Aorta (tissue), 5 donors: Measurements from ENCODE around the gene RGMB. TPM values are rescaled to one million over a fixed set of nuclear protein-coding genes. Genes with fewer than 3 reads are reported as not detected.

Experiments used
- ATAC-seq: fragments of 200-7000 bp; cut with Tn5 transposase; one replicate; pipeline ENCODE4 v1.9.1; 2022; ENCODE audit warnings: moderate library complexity; ENCODE audit not compliant: low FRiP score
- DNase-seq, 2 donors: peaks; one replicate each; pipeline ENCODE4 v3.0.0-alpha.2; 2020
- H3K27ac ChIP-seq, 2 donors: one replicate each; pipeline ENCODE4 v1.5.1; 2013; ENCODE audit warnings: low read length in 2 of 2, mild to moderate bottlenecking in 2 of 2, moderate library complexity in 2 of 2, control low read depth in 1 of 2, inconsistent platforms in 1 of 2, low read depth in 1 of 2
- H3K27me3 ChIP-seq, 2 donors: one replicate each; pipeline ENCODE4 v1.6.1; 2013; ENCODE audit warnings: control low read depth in 1 of 2, low read length in 1 of 2, mild to moderate bottlenecking in 1 of 2, moderate library complexity in 1 of 2; ENCODE audit not compliant: insufficient read depth in 2 of 2, control insufficient read depth in 1 of 2
- H3K36me3 ChIP-seq, 2 donors: one replicate each; pipeline ENCODE4 v1.6.1; 2013; ENCODE audit warnings: control low read depth in 1 of 2, low read length in 1 of 2, mild to moderate bottlenecking in 1 of 2; ENCODE audit not compliant: insufficient read depth in 2 of 2, control insufficient read depth in 1 of 2
- H3K4me1 ChIP-seq, 2 donors: one replicate each; pipeline ENCODE4 v1.6.1; 2013; ENCODE audit warnings: low read length in 2 of 2, control low read depth in 1 of 2, mild to moderate bottlenecking in 1 of 2, moderate library complexity in 1 of 2; ENCODE audit not compliant: insufficient read depth in 2 of 2, control insufficient read depth in 1 of 2
- H3K4me3 ChIP-seq, 2 donors: one replicate each; pipeline ENCODE4 v1.5.1; 2013; ENCODE audit warnings: low read length in 2 of 2, control low read depth in 1 of 2, mild to moderate bottlenecking in 1 of 2
- H3K9me3 ChIP-seq: one replicate; pipeline ENCODE4 v1.6.1; 2013; ENCODE audit warnings: mild to moderate bottlenecking, low read length; ENCODE audit not compliant: control insufficient read depth
- WGBS, 2 donors: extraction: QIAGEN DNeasy Blood & Tissue Kit; methylation state at CpG; one replicate each; pipeline ENCODE4 v1.1.7; 2013; 5-methylcytosine and 5-hydroxymethylcytosine counted together
- intact Hi-C, 2 donors: fragments of 100-400 bp; cut with DNase I; formaldehyde crosslinking; loops; one replicate each; pipeline versions ENCODE4 v1.14.2 to v1.15.0; 2022
- polyA plus RNA-seq, 2 donors: library from polyadenylated mRNA; stranded (reverse); fragments of 200-250 nt; gene quantifications; one replicate each; pipeline ENCODE4 v1.2.3, GENCODE V29; 2013
- total RNA-seq, 2 donors: library from RNA; stranded (reverse); fragmentation: NEBNext Ultra II Directional; extraction: Animal tissue kit (Norgen Biotek cat#: 25700); gene quantifications; one replicate each; pipeline ENCODE4 v1.2.1, GENCODE V29; 2021
- donor health status: healthy with polysubstance abuse.
- donor health status: Bipolar disorder and iron deficiency.
- donor health status: DM: no; HTN: no; CAD: no.
- donor health status: DM: no; HTN: no; CAD: no.
- donor health status: DM: yes; HTN: yes; CAD: no.

RGMB gene
- total and polyA plus RNA-seq, 4 donors = 1.5 to 13.9 (median 8.2) TPM

DNA sequence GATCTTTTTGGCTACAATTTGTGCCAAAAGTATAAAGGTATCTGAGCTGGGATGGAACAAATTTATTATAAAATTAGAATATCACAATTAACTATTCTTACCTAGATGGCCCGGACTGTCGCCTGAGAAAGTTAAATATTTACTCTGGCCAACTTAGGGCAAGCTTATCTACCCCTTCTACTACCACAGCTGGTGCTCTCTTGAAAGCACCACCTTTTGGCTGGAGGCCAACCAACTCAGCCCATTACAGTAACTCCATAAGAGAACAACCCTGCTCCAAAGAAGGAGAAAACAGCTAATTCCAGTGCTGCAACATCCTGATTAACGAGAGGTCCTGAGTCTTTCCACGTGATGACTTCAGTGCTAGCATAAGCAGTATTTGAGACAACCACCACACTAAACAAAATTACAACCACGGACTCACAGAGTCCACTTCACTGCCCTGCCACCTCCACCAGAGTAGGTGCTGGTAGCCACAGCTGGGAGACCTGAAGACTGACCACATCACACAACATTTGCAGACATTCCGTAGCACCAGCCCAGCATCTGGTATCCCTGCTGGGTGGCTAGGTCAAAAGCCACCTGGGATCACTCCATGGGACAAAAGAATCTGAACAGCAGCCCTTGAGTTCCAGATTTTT, 43.2 kb downstream of the RGMB start:
- ATAC-seq = no peak
- WGBS, 2 donors = 43 to 47% methylated on average over 6 of the region's 6 CpGs

GRCh38 chr5:98825582-98826375, 52.3 kb downstream of the RGMB start:
- ATAC-seq (no peak), DNase-seq (no peak)
- Histone ChIP-seq H3K27ac (no peak overlapping the region), H3K4me3 (no peak overlapping the region), H3K9me3 (no peaks in the 10 kb centered on the region), H3K4me1 (no peaks in the 10 kb centered on the region), H3K27me3 (no peaks in the 10 kb centered on the region), H3K36me3 (no peaks in the 10 kb centered on the region)
- intact Hi-C loops = no loop called here
- WGBS, 2 donors = 83 to 91% methylated on average over 4 of the region's 4 CpGs

More for the DNA sequence above, 43.2 kb downstream of the RGMB start:
- Histone ChIP-seq H3K4me3 (no peak overlapping the region), H3K4me1 (no peaks in the 10 kb centered on the region), H3K27me3 (no peaks in the 10 kb centered on the region), H3K27ac (no peak overlapping the region), H3K9me3 (no peaks in the 10 kb centered on the region), H3K36me3 (no peaks in the 10 kb centered on the region)
- intact Hi-C loops = no loop called here
- no peak for DNase-seq

DNA sequence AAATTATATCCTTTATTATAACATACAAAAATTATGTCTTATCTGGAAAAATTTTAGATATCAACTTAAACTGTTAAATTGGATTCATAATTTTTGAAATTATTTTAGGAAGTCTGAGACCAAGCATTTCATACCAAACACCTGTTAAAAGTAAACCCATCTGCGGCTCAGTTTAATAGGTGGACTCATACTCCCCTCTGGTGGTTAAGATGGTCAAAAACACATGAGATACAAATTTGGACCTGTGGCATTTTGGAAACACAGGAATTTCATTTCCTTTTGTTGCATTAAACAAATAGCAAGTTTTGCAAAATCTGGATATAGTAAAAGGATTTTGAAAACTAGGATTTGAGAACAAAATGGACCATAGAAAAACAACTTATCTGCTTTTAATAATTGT, 53.7 kb downstream of the RGMB start:
- H3K9me3 ChIP-seq = no peaks in the 10 kb centered on the region
- intact Hi-C loops = no loop called here
- no peak for ATAC-seq
- H3K4me1 ChIP-seq = no peaks in the 10 kb centered on the region
- no peak overlapping the region for H3K4me3 ChIP-seq
- no peak overlapping the region for H3K27ac ChIP-seq
- no peaks in the 10 kb centered on the region for H3K27me3 ChIP-seq
- no peak for DNase-seq
- H3K36me3 ChIP-seq = no peaks in the 10 kb centered on the region
- WGBS, 2 donors = 23 to 25% methylated on average over 1 of the region's 1 CpG

DNA sequence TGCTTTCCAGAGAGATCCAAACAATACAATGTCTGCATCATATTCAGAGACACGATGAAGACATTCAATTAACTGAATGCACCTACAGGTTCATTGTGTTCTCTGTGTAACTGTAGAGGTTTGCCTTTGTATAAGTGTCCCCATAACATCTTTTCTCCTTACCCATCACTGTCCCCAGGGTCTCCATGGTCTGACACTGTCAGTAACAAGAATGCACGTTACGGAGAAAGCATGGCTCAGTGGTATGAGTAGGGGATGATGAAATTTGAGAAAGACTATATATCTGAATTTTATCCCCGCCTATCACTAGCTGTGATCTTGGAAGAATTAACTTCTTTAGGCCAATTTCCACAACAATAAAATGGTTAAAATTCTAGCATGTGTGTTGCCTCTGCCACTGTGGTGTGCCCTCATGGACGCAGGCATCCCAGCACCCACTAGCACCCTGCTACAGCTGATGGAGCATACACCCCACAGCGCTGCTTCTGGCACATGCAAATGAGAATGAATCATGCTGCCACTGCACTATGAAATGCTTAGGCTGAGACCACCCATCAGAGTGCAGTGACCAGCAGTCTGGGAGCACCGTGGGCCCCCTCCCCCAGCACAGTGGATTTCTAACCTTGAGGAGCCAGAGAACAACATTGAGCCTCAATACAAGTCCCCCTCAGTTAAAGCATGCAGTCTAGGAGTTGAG, 54.3 kb downstream of the RGMB start:
- Histone ChIP-seq H3K36me3 (no peaks in the 10 kb centered on the region), H3K9me3 (no peaks in the 10 kb centered on the region), H3K27me3 (no peaks in the 10 kb centered on the region), H3K27ac (no peak overlapping the region), H3K4me3 (no peak overlapping the region), H3K4me1 (no peaks in the 10 kb centered on the region)
- no peak for DNase-seq
- no peak for ATAC-seq
- WGBS, 2 donors = 58 to 62% methylated on average over 7 of the region's 7 CpGs
- intact Hi-C loops = no loop called here

GRCh38 chr5:98836175-98836574, 62.7 kb downstream of the RGMB start:
- Histone ChIP-seq H3K4me1 (no peaks in the 10 kb centered on the region), H3K9me3 (no peaks in the 10 kb centered on the region), H3K36me3 (peaks cover 0 to 3% of the 10 kb centered on the region in 2 donors), H3K4me3 (no peak overlapping the region), H3K27ac (no peak overlapping the region), H3K27me3 (no peaks in the 10 kb centered on the region)
- WGBS, 2 donors = 87 to 90% methylated on average over 5 of the region's 5 CpGs
- no peak for ATAC-seq
- DNase-seq = no peak
- intact Hi-C loops = no loop called here

GRCh38 chr5:98839469-98840383, 66.3 kb downstream of the RGMB start:
- Histone ChIP-seq H3K27me3 (no peaks in the 10 kb centered on the region), H3K36me3 (no peaks in the 10 kb centered on the region), H3K4me1 (no peaks in the 10 kb centered on the region), H3K27ac (no peak overlapping the region), H3K4me3 (no peak overlapping the region), H3K9me3 (peaks cover 2% of the 10 kb centered on the region)
- intact Hi-C loops = no loop called here
- no peak for ATAC-seq
- WGBS, 2 donors = 30 to 39% methylated on average over 34 to 42 of the region's 42 CpGs
- DNase-seq = no peak

GRCh38 chr5:98840946-98841345, 67.5 kb downstream of the RGMB start:
- no peak for DNase-seq
- no peaks in the 10 kb centered on the region for H3K27me3 ChIP-seq
- H3K36me3 ChIP-seq = no peaks in the 10 kb centered on the region
- no peak overlapping the region for H3K27ac ChIP-seq
- H3K4me1 ChIP-seq = no peaks in the 10 kb centered on the region
- WGBS, 2 donors = 53 to 63% methylated on average over 1 of the region's 1 CpG
- no peak for ATAC-seq
- intact Hi-C loops = no loop called here
- peaks cover 3% of the 10 kb centered on the region for H3K9me3 ChIP-seq
- H3K4me3 ChIP-seq = no peak overlapping the region

DNA sequence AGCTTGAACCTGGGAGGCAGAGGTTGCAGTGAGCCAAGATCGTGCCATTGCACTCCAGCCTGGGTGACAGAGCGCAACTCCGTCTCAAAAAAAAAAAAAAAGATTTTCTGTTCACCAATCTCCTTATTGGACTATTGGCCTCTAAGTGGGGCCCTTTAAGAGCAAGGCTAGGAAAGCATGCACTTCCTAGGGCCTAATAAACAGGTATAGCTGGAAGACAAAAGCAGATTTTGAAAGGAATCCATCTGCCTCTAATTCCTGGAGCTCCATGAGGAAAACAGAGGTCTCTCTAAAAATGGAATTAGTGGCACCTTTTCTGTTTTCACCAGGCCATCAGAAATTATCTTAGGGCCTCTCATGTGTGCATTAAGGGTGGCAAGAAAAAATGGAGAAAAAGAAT, 70.0 kb downstream of the RGMB start:
- intact Hi-C loops = no loop called here
- 94 to 98% methylated on average over 3 of the region's 3 CpGs for WGBS, 2 donors
- DNase-seq = no peak

More for the DNA sequence above, 70.0 kb downstream of the RGMB start:
- no peak overlapping the region for H3K4me3 ChIP-seq
- no peaks in the 10 kb centered on the region for H3K4me1 ChIP-seq
- peaks cover 3% of the 10 kb centered on the region for H3K9me3 ChIP-seq
- no peak overlapping the region for H3K27ac ChIP-seq
- ATAC-seq = no peak
- H3K27me3 ChIP-seq = no peaks in the 10 kb centered on the region
- no peaks in the 10 kb centered on the region for H3K36me3 ChIP-seq
